K562 (cell line): ENCODE data around the gene TFRC. TPM values are rescaled to one million over a fixed set of nuclear protein-coding genes. Genes with fewer than 3 reads are reported as not detected.
A peak's percentile ranks its signal among the peaks of the same experiment; 100 is the strongest.

Experiments used
- ARID1B ChIP-seq: fragments of 450-650 bp; IDR thresholded peaks from 2 replicates; pipeline ENCODE4 v1.6.1; 2016; ENCODE audit warnings: antibody characterized with exemption, mild to moderate bottlenecking, inconsistent platforms
- ATF7 ChIP-seq: fragments of 450-650 bp; IDR thresholded peaks from 2 replicates; pipeline ENCODE4 v1.7.1; 2014; ENCODE audit warnings: mild to moderate bottlenecking, moderate library complexity
- CREB1 ChIP-seq, 2 experiments: sonication (generic) in 1 of 2; formaldehyde crosslinking in 1 of 2; IDR thresholded peaks; 2 replicates each; pipeline versions ENCODE4 v1.6.1 to v1.8.0; 2012 to 2022; ENCODE audit warnings: inconsistent platforms in 1 of 2, mild to moderate bottlenecking in 1 of 2, missing genetic modification reagents in 1 of 2, moderate library complexity in 1 of 2
- CREM ChIP-seq: IDR thresholded peaks from 2 replicates; pipeline ENCODE4 v1.6.1; 2014; ENCODE audit warnings: antibody characterized with exemption, low read depth
- EP400 ChIP-seq: fragments of 450-650 bp; IDR thresholded peaks from 2 replicates; pipeline ENCODE4 v1.6.1; 2017; ENCODE audit warnings: antibody characterized with exemption, mild to moderate bottlenecking, moderate library complexity
- ESRRA ChIP-seq: fragments of 450-650 bp; IDR thresholded peaks from 2 replicates; pipeline ENCODE4 v1.6.1; 2014; ENCODE audit warnings: low read depth, mild to moderate bottlenecking, moderate library complexity, borderline replicate concordance
- KAT2B ChIP-seq: IDR thresholded peaks from one replicate; pipeline ENCODE4 v1.6.1; 2012; ENCODE audit warnings: low read depth, mild to moderate bottlenecking, control low read depth, inconsistent platforms, low read length, moderate library complexity
- NFIC ChIP-seq: fragments of 450-650 bp; IDR thresholded peaks from 2 replicates; pipeline ENCODE4 v1.6.1; 2017; ENCODE audit warnings: mild to moderate bottlenecking, inconsistent platforms
- NRF1 ChIP-seq, 2 experiments: fragments of 450-650 bp; IDR thresholded peaks in 1 of 2; conservative IDR thresholded peaks in 1 of 2; 2 replicates each; pipeline ENCODE4 v1.6.1; 2014; ENCODE audit warnings: mild to moderate bottlenecking in 2 of 2
- PHB2 ChIP-seq: fragments of 450-650 bp; IDR thresholded peaks from 2 replicates; pipeline ENCODE4 v1.6.1; 2017; ENCODE audit warnings: low read depth
- POLR2AphosphoS5 ChIP-seq: IDR thresholded peaks from 2 replicates; pipeline ENCODE4 v1.6.1; 2011; ENCODE audit warnings: mild to moderate bottlenecking, low read depth, low read length, moderate library complexity; ENCODE audit not compliant: control insufficient read depth, insufficient read depth
- RHOXF2B ChIP-seq: fragments of 250-450 bp; sonication (Bioruptor Pico); conservative IDR thresholded peaks from 2 replicates; pipeline ENCODE4 v1.5.1; 2021
- SLC30A9 ChIP-seq: fragments of 250-450 bp; sonication (Bioruptor Pico); IDR thresholded peaks from 2 replicates; pipeline ENCODE4 v1.8.0; 2022; ENCODE audit warnings: mild to moderate bottlenecking, moderate library complexity
- YY1 ChIP-seq, 3 experiments: IDR thresholded peaks; 2 replicates each; pipeline ENCODE4 v1.6.1; 2011; ENCODE audit warnings: low read length in 2 of 3, mild to moderate bottlenecking in 2 of 3, moderate library complexity in 2 of 3, borderline replicate concordance in 1 of 3, control low read depth in 1 of 3, low read depth in 1 of 3; ENCODE audit not compliant: insufficient read depth in 3 of 3, insufficient replicate concordance in 2 of 3, control insufficient read depth in 1 of 3, insufficient read length in 1 of 3; ENCODE audit errors: extremely low read depth in 1 of 3
- ZNF217 ChIP-seq: sonication (generic); formaldehyde crosslinking; IDR thresholded peaks from 2 replicates; pipeline ENCODE4 v1.8.0; 2022; ENCODE audit warnings: mild to moderate bottlenecking, missing genetic modification reagents
- ZNF23 ChIP-seq: fragments of 250-450 bp; sonication (Bioruptor Pico); IDR thresholded peaks from 2 replicates; pipeline ENCODE4 v1.4.0; 2020; ENCODE audit warnings: mild to moderate bottlenecking
- ZNF41 ChIP-seq: fragments of 250-450 bp; sonication (Bioruptor Pico); conservative IDR thresholded peaks from 2 replicates; pipeline ENCODE4 v1.4.0; 2020; ENCODE audit warnings: mild to moderate bottlenecking
- ZNF644 ChIP-seq: fragments of 200-800 bp; sonication (Bioruptor generic); IDR thresholded peaks from 2 replicates; pipeline ENCODE4 v1.6.1; 2016; ENCODE audit warnings: low read depth, missing genetic modification characterization, missing compliant biosample characterization
- polyA plus RNA-seq, 8 experiments: library from polyadenylated mRNA; depleted of rRNA in 4 of 8; stranded (reverse) in 5 of 8; unstranded in 3 of 8; fragments of >200 nt; fragmentation: Nextera tagmentation in 2 of 8; fragmentation: Illumina TruSeq in 1 of 8; extraction: Ambion mirVana in 2 of 8; extraction: Trizol in 1 of 8; gene quantifications; 2 replicates each; pipeline versions ENCODE4 v1.2.1 to v1.2.3, GENCODE V29; 2011 to 2014; ENCODE audit warnings: inconsistent platforms in 1 of 8, missing spikeins in 1 of 8
- total RNA-seq, 7 experiments: library from RNA; depleted of rRNA in 6 of 7; stranded (reverse); fragments of >200 nt in 6 of 7; fragmentation: Illumina TruSeq in 2 of 7; extraction: Trizol in 2 of 7; gene quantifications; 2 replicates each; pipeline versions ENCODE4 v1.2.1 to v1.2.3, GENCODE V29; 2011 to 2021; ENCODE audit warnings: low replicate concordance in 1 of 7
- TF ChIP-seq, protein P1 (sequence below): fragments of 250-450 bp; sonication (Bioruptor Pico); IDR thresholded peaks from 2 replicates; pipeline ENCODE4 v1.4.0; 2020; ENCODE audit warnings: mild to moderate bottlenecking, moderate library complexity
- TF ChIP-seq, protein P2 (sequence below): sonication (generic); formaldehyde crosslinking; IDR thresholded peaks from 2 replicates; pipeline ENCODE4 v1.8.1; 2023; ENCODE audit warnings: mild to moderate bottlenecking, missing genetic modification reagents
- TF ChIP-seq, protein P3 (sequence below): fragments of 450-650 bp; IDR thresholded peaks from 2 replicates; pipeline ENCODE4 v1.6.1; 2016
- TF ChIP-seq, protein P4 (sequence below), 2 experiments: fragments of 200-800 bp in 1 of 2; sonication (Bioruptor generic) in 1 of 2; sonication (generic) in 1 of 2; formaldehyde crosslinking in 1 of 2; IDR thresholded peaks in 1 of 2; conservative IDR thresholded peaks in 1 of 2; 2 replicates each; pipeline versions ENCODE4 v1.5.0 to v1.6.1; 2016 to 2020; ENCODE audit warnings: missing compliant biosample characterization in 1 of 2, missing genetic modification characterization in 1 of 2, missing genetic modification reagents in 1 of 2

The TFRC gene
- total and polyA plus RNA-seq, 9 of the 15 experiments (the other 6 are each of a cell fraction or from before 2014, with no cell fraction given) = 149 to 679 (median 332) TPM

DNA sequence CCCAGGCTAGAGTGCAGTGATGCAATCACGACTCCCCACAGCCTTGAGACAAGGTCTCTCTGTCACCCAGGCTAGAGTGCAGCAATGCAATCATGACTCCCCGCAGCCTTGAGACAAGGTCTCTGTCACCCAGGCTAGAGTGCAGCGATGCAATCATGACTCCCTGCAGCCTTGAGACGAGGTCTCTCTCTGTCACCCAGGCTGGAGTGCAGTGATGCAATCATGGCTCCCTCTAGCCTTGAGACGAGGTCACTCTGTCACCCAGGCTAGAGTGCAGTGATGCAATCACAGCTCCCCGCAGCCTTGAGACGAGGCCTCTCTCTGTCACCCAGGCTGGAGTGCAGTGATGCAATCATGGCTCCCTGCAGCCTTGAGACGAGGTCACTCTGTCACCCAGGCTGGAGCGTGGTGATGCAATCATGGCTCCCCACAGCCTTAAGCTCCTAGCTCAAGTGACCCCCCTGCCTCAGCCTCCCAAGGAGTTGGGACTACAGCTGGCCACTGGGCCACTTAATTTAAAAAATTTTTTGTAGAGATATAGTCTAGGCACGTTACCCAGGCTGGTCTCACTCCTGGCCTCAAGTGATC, 26.1 kb downstream of the TFRC start (continued):
- TF ChIP-seq, protein P1, sequence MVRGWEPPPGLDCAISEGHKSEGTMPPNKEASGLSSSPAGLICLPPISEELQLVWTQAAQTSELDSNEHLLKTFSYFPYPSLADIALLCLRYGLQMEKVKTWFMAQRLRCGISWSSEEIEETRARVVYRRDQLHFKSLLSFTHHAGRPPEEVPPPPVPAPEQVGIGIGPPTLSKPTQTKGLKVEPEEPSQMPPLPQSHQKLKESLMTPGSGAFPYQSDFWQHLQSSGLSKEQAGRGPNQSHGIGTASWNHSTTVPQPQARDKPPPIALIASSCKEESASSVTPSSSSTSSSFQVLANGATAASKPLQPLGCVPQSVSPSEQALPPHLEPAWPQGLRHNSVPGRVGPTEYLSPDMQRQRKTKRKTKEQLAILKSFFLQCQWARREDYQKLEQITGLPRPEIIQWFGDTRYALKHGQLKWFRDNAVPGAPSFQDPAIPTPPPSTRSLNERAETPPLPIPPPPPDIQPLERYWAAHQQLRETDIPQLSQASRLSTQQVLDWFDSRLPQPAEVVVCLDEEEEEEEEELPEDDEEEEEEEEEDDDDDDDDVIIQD = no peak
- TF ChIP-seq RHOXF2B (CRISPR knock-in tag) (no peak), ATF7 (peak; percentile 99), EP400 (peak; percentile 39), NRF1 (conservative IDR thresholded peaks at IDR 0.05 in 1 of 2, IDR thresholded peaks at IDR 0.05 in 1 of 2) (peak in 1 of 2 experiments; percentile 40; a peak in 1 of 4 replicates), ZNF23 (CRISPR knock-in tag) (no peak), KAT2B (no peak), ZNF41 (CRISPR knock-in tag) (0 out of 2 replicates have a peak, but pooled peaks have one; percentile 23), CREB1 (IDR thresholded peaks at IDR 0.05) (peak; percentile 74), CREB1 (CRISPR knock-in tag; IDR thresholded peaks at IDR 0.05) (peak; percentile 88), ESRRA (peak; percentile 91), NFIC (no peak), CREM (peak; percentile 81), PHB2 (no peak), ZNF644 (tag) (no peak), ZNF217 (CRISPR knock-in tag) (no peak), ARID1B (peak; percentile 19; the same call in 1 of the 2 replicates), YY1 (IDR thresholded peaks at IDR 0.05; ENCODE audit: borderline replicate concordance in 1 of 3, control insufficient read depth in 1 of 3, extremely low read depth in 1 of 3, insufficient read depth in 3 of 3, insufficient read length in 1 of 3, insufficient replicate concordance in 2 of 3, low read depth in 1 of 3, low read length in 2 of 3) (peak in 1 of 3 experiments; percentile 10), POLR2AphosphoS5 (peak; percentile 48), SLC30A9 (CRISPR knock-in tag) (no peak)
- TF ChIP-seq, protein P2, sequence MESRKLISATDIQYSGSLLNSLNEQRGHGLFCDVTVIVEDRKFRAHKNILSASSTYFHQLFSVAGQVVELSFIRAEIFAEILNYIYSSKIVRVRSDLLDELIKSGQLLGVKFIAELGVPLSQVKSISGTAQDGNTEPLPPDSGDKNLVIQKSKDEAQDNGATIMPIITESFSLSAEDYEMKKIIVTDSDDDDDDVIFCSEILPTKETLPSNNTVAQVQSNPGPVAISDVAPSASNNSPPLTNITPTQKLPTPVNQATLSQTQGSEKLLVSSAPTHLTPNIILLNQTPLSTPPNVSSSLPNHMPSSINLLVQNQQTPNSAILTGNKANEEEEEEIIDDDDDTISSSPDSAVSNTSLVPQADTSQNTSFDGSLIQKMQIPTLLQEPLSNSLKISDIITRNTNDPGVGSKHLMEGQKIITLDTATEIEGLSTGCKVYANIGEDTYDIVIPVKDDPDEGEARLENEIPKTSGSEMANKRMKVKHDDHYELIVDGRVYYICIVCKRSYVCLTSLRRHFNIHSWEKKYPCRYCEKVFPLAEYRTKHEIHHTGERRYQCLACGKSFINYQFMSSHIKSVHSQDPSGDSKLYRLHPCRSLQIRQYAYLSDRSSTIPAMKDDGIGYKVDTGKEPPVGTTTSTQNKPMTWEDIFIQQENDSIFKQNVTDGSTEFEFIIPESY (CRISPR knock-in tag) = peak; percentile 68
- TF ChIP-seq, protein P3, sequence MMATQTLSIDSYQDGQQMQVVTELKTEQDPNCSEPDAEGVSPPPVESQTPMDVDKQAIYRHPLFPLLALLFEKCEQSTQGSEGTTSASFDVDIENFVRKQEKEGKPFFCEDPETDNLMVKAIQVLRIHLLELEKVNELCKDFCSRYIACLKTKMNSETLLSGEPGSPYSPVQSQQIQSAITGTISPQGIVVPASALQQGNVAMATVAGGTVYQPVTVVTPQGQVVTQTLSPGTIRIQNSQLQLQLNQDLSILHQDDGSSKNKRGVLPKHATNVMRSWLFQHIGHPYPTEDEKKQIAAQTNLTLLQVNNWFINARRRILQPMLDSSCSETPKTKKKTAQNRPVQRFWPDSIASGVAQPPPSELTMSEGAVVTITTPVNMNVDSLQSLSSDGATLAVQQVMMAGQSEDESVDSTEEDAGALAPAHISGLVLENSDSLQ = peak; percentile 68
- TF ChIP-seq, protein P4, sequence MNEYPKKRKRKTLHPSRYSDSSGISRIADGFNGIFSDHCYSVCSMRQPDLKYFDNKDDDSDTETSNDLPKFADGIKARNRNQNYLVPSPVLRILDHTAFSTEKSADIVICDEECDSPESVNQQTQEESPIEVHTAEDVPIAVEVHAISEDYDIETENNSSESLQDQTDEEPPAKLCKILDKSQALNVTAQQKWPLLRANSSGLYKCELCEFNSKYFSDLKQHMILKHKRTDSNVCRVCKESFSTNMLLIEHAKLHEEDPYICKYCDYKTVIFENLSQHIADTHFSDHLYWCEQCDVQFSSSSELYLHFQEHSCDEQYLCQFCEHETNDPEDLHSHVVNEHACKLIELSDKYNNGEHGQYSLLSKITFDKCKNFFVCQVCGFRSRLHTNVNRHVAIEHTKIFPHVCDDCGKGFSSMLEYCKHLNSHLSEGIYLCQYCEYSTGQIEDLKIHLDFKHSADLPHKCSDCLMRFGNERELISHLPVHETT (CRISPR knock-in tag; conservative IDR thresholded peaks at IDR 0.05 in 1 of 2, IDR thresholded peaks at IDR 0.05 in 1 of 2) = no peak
